Left lobe of liver (tissue), 2 donors: ENCODE data around the gene POLD2. TPM values are rescaled to one million over a fixed set of nuclear protein-coding genes. Genes with fewer than 3 reads are reported as not detected.
A peak's percentile ranks its signal among the peaks of the same experiment; 100 is the strongest.
"Not testable (repeated sequence)": the region's sequence is repeated elsewhere in the genome, so short reads cannot be mapped to it uniquely, and the experiment has no call there.

ENCODE experiments used
- ATAC-seq: fragments of 200-7000 bp; cut with Tn5 transposase; one replicate; pipeline ENCODE4 v1.9.1; 2020; ENCODE audit warnings: mild to moderate bottlenecking, moderate library complexity
- DNase-seq: peaks from one replicate; pipeline ENCODE4 v3.0.0-alpha.2; 2020; ENCODE audit warnings: low spot score
- total RNA-seq: library from RNA; stranded (reverse); gene quantifications from one replicate; pipeline ENCODE4 v1.2.1, GENCODE V29; 2021
- donor health status: DM: no; HTN: no; CAD: no; lungs with moderate emphysema.
- donor health status: DM: no; HTN: yes; CAD: no.

Gene POLD2
- 78.3 TPM for total RNA-seq

- ATAC-seq, result peak; percentile 98
Observed at GRCh38 chr7:44123190-44124003, at the start of gene POLD2. Gene POLD2, minus strand, starts transcription at chr7:44123548. Its CDS starts 1,495 bp downstream, at chr7:44122053.

GRCh38 chr7:44172803-44173424 is 49.6 kb upstream of the POLD2 start:
- DNase-seq (no peak), ATAC-seq (no peak)

More at GRCh38 chr7:44123190-44124003, at the start of gene POLD2:
- peak; percentile 98 for DNase-seq

GRCh38 chr7:44172352-44172751 is 49.0 kb upstream of the POLD2 start:
- peak; percentile 6 for DNase-seq
- no peak for ATAC-seq

- peak; percentile 15 for DNase-seq
- ATAC-seq, result not testable (repeated sequence)
Observed at GRCh38 chr7:44171901-44172300, 48.6 kb upstream of the POLD2 start.

- ATAC-seq (no peak), DNase-seq (no peak)
Observed at GRCh38 chr7:44167920-44168319, 44.6 kb upstream of the POLD2 start.

GRCh38 chr7:44163591-44163990 is 40.2 kb upstream of the POLD2 start:
- ATAC-seq, result no peak
- no peak for DNase-seq

- peak; percentile 50 for ATAC-seq
- DNase-seq, result peak; percentile 78
Observed at GRCh38 chr7:44162785-44163395, 39.5 kb upstream of the POLD2 start.

GRCh38 chr7:44162179-44162578 is 38.8 kb upstream of the POLD2 start:
- peak; percentile 97 for DNase-seq
- ATAC-seq, result peak; percentile 58

- ATAC-seq (no peak), DNase-seq (no peak)
Observed at GRCh38 chr7:44161371-44161770, 38.0 kb upstream of the POLD2 start.

GRCh38 chr7:44159824-44160630 is 36.7 kb upstream of the POLD2 start:
- ATAC-seq (peak; percentile 58), DNase-seq (peak; percentile 95)

- DNase-seq, result peak; percentile 88
Observed at GRCh38 chr7:44158873-44159631, 35.7 kb upstream of the POLD2 start.

GRCh38 chr7:44158096-44158872 is 34.9 kb upstream of the POLD2 start:
- ATAC-seq, result peak; percentile 35
- DNase-seq, result peak; percentile 66

More at GRCh38 chr7:44158873-44159631, 35.7 kb upstream of the POLD2 start:
- peak; percentile 60 for ATAC-seq

GRCh38 chr7:44157116-44158080 is 34.0 kb upstream of the POLD2 start:
- peak; percentile 28 for ATAC-seq
- DNase-seq, result no peak

GRCh38 chr7:44156453-44157010 is 33.2 kb upstream of the POLD2 start:
- DNase-seq, result peak; percentile 37

GRCh38 chr7:44155191-44156185 is 32.1 kb upstream of the POLD2 start:
- peak; percentile 61 for ATAC-seq

More at GRCh38 chr7:44156453-44157010, 33.2 kb upstream of the POLD2 start:
- ATAC-seq, result no peak

GRCh38 chr7:44154703-44155102 is 31.4 kb upstream of the POLD2 start:
- DNase-seq (peak; percentile 24), ATAC-seq (no peak)

More at GRCh38 chr7:44155191-44156185, 32.1 kb upstream of the POLD2 start:
- peak; percentile 95 for DNase-seq
